SIG-M5 treated with dmso at 0.1 percent for 504 hours (cell line): ENCODE results near the gene RLN3.
A peak's percentile ranks its signal among the peaks of the same experiment; 100 is the strongest.
"Not testable (repeated sequence)": the region's sequence is repeated elsewhere in the genome, so short reads cannot be mapped to it uniquely, and the experiment has no call there.

Experiments used
- DNase-seq: peaks from one replicate; lab custom pipeline; 2025; ENCODE audit not compliant: unreplicated experiment; lab: John Stamatoyannopoulos, UW

The RLN3 gene

GRCh38 chr19:14019739-14020138 lies 8.2 kb upstream of the RLN3 start:
- not testable (repeated sequence) for DNase-seq

DNA sequence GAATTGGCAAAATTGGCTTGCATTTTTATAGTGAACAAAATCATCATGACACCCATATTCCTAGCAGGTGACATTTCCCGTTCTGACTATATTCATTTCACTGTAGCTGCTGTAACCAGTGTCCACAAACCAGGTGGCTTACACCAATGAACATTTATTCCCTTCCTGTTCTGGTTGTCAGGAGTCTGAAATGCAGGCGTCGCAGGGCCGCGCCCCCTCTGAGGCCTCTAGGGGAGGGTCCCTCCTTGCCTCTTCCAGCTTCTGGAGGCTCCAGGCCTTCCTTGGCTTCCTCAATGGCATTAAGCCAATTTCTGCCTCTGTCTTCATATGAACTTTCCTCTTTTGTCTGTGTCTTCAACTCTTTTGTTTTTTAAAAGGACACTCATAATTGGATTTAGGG lies 6.5 kb upstream of the RLN3 start:
- no peak for DNase-seq

GRCh38 chr19:14022469-14022868 lies 5.5 kb upstream of the RLN3 start:
- DNase-seq = no peak

DNA sequence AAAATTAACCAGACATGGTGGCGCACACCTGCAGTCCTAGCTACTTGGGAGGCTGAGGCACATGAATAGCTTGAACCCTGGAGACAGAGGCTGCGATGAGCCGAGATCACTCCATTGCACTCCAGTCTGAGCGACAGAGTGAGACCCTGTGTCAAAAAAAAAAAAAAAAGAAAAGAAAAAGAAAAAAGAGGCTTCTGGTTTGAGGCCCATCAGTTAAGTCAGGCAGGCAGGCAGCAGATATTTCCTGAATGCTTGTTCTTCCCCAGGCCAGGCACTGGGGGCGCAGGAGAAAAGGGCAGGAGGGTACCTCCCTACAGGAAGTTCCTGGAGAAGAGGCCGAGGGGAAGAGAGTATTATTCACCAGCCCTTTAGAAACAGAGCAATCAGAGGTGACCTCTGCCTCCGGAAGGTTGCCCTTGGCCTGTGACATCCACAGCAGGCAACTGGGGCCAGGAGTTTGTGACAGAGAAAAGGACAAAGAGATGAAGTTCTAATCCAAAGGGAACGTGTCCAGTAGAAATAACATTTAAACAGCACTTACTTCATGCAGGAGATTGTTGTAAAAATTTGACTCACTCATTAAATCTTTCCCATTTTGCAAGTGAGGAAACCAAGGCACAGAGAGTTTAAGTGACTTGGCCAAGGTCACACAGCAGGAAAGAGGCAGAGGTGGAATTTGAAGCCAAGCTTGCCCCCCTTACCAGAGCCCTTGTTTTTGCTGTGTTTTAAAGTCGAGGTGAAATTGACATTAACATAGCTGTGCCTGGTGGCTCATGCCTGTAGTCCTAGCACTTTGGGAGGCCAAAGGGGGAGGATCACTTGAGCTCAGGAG lies 4.3 kb upstream of the RLN3 start:
- peak; percentile 79 for DNase-seq

GRCh38 chr19:14026652-14027192 lies 1.2 kb upstream of the RLN3 start:
- DNase-seq = not testable (repeated sequence)

GRCh38 chr19:14028901-14029300 lies 953 bp downstream of the RLN3 start:
- no peak for DNase-seq

- DNase-seq = no peak
Observed at GRCh38 chr19:14030997-14031718, 3.2 kb downstream of the RLN3 start.

- peak; percentile 67 for DNase-seq
Observed at GRCh38 chr19:14031719-14032480, 4.0 kb downstream of the RLN3 start, which contains the start of gene IL27RA. Gene IL27RA (plus strand): TSS chr19:14031762. CDS start chr19:14031873, 111 bp downstream.

GRCh38 chr19:14033946-14034345 lies 6.0 kb downstream of the RLN3 start:
- no peak for DNase-seq

DNA sequence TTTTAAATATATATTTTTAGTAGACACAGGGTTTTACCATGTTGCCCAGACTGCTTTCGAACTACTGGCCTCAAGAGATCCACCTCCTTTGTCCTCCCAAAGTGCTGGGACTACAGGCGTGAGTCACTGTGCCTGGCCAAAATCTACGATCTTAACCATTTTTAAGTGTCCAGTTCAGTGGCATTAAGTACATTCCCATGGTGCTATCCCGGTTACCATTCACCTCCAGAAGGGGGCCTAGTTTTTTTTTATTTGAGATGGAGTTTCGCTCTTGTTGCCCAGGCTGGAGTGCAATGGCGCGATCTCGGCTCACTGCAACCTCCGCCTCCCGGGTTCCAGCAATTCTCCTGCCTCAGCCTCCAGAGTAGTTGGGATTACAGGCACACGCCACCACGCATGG lies 7.2 kb downstream of the RLN3 start:
- DNase-seq = not testable (repeated sequence)

GRCh38 chr19:14035706-14036105 lies 7.8 kb downstream of the RLN3 start:
- DNase-seq = no peak

- DNase-seq = no peak
Observed at GRCh38 chr19:14039181-14039580, 11.2 kb downstream of the RLN3 start.

GRCh38 chr19:14042659-14043608 lies 15.0 kb downstream of the RLN3 start:
- peak; percentile 40 for DNase-seq

- not testable (repeated sequence) for DNase-seq
Observed at GRCh38 chr19:14047866-14048265, 19.9 kb downstream of the RLN3 start.

GRCh38 chr19:14048443-14049153 lies 20.6 kb downstream of the RLN3 start:
- DNase-seq = peak; percentile 46

- no peak for DNase-seq
Observed at GRCh38 chr19:14050512-14050911, 22.6 kb downstream of the RLN3 start.

DNA sequence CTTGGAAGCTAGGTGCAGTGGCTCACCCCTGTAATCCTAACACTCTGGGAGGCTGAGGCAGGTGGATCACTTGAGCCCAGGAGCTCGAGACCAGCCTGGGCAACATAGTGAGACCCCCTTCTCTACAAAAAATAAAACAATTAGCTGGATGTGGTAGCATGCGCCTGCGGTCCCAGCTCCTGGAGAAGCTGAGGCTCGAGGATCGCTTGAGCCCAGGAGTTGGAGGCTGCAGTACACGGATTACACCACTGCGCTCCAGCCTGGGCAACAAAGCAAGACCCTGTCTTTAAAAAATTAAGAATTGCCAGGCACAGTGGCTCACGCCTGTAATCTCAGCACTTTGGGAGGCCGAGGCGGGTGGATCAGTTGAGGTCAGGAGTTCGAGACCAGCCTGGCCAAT lies 23.0 kb downstream of the RLN3 start:
- not testable (repeated sequence) for DNase-seq

GRCh38 chr19:14051980-14052379 lies 24.0 kb downstream of the RLN3 start:
- no peak for DNase-seq

DNA sequence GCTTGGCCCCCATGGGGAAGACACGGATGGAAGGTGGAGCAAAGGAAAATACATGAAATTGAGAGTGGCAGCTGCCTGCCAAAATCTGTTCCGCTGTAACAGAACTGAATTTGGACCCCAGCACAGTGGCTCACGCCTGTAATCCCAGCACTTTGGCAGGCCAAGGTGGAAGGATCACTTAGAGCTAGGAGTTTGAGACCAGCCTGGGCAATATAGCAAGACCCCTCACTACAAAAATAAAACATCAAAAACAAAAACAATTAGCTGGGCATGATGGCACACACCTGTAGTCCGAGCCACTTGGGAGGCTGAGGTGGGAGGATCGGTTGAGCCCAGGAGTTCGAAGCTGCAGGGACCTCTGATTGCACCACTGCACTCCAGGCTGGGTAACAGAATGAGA lies 24.5 kb downstream of the RLN3 start:
- DNase-seq = no peak
